ENCODE measurements around the gene DCP2. TPM values are rescaled to one million over a fixed set of nuclear protein-coding genes. Genes with fewer than 3 reads are reported as not detected.

DCP2 gene
- total RNA-seq, 8 experiments from 2014 or later, result 19.2 to 87.5 (median 28.0) TPM

DNA sequence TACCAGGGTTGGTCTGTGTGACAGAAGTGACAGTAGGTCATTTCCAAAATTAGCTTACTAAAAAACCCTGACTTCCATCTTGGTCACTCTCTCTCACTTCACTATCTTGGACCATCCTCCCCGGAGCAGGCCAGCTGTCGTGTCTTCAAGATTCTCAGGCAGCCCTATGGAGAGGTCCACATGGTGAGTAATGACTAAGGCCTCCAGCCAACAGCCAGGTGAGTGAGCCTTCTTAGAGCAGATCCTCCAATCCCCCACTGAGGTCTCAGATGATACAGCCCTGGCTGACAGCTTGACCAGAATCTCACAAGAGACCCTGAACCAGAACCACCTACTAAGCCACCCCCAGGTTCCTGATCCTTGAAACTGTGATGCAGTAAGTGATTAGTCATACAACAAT is 92.0 kb downstream of the DCP2 start:
- 84 to 100% (median 100%) methylated on average over 2 of the region's 2 CpGs; no CpG with 5 or more reads in 7 of the 10 experiments for WGBS, 10 experiments
- in situ Hi-C loops (cut with MboI; ENCODE audit: low pct_unique_long_range_greater_than_20kb in 2 of 9, low sequenced_read_pairs in 9 of 9, unreplicated experiment in 9 of 9), result no loop called here
- H3K4me1 ChIP-seq (replicated peaks in 1 of 2), result peaks cover 0 to 13% of the 10 kb centered on the region in 2 donors
- ATAC-seq (replicated peaks in 6 of 8), result peak in 1 of 8 experiments; percentile 20
- no peak overlapping the region for H3K27ac ChIP-seq
- no peak overlapping the region for H3K4me3 ChIP-seq

Other genes starting within 250 kb of the DCP2 start
- gene APC, start 238.9 kb upstream of the DCP2 start, total RNA-seq, result 100 to 1,000 TPM in 1 of 8 experiments, 10 to 100 TPM in 7; 28.6 to 113 (median 53.9) TPM
- gene SRP19, start 115.5 kb upstream of the DCP2 start, total RNA-seq, result 100 to 1,000 TPM in 2 of 8 experiments, 10 to 100 TPM in 6; 61.5 to 116 (median 81.7) TPM
- 100 to 1,000 TPM in 1 of 8 experiments, 10 to 100 TPM in 7; 36.6 to 121 (median 46.7) TPM for gene REEP5, start 54.6 kb upstream of the DCP2 start, total RNA-seq

Data from motor neuron (in vitro differentiated cells).